Dendritic cell treated with granulocyte-macrophage colony-stimulating factor and Interleukin-4, amounts not matched to agents 40 ng/mL and 50 ng/mL, for 4 days (primary cell): Measurements from ENCODE around the gene APOBEC3G.
A peak's percentile ranks its signal among the peaks of the same experiment; 100 is the strongest.

Source experiments
- H3K27ac Mint-ChIP-seq: one replicate; pipeline ENCODE4 v1.8.0; 2022; ENCODE audit warnings: mild to moderate bottlenecking, mixed read lengths
- H3K27me3 Mint-ChIP-seq: one replicate; pipeline ENCODE4 v1.8.0; 2022; ENCODE audit warnings: mild to moderate bottlenecking, mixed read lengths
- H3K36me3 Mint-ChIP-seq: one replicate; pipeline ENCODE4 v1.8.0; 2022; ENCODE audit warnings: low read depth, mixed read lengths
- H3K4me1 Mint-ChIP-seq: one replicate; pipeline ENCODE4 v1.8.0; 2022; ENCODE audit warnings: low read depth, mixed read lengths
- H3K4me3 Mint-ChIP-seq: one replicate; pipeline ENCODE4 v1.8.0; 2022; ENCODE audit warnings: mild to moderate bottlenecking, moderate library complexity, mixed read lengths
- H3K9me3 Mint-ChIP-seq: one replicate; pipeline ENCODE4 v1.8.0; 2022; ENCODE audit warnings: mixed read lengths
- intact Hi-C: fragments of 100-400 bp; cut with micrococcal nuclease; formaldehyde crosslinking; loops from one replicate; pipeline ENCODE4 v1.15.0; 2022

Gene APOBEC3G

GRCh38 chr22:39110631-39111561 lies 33.8 kb downstream of the APOBEC3G start:
- Mint-ChIP-seq H3K9me3 (no peaks in the 10 kb centered on the region), H3K27me3 (peaks cover 33% of the 10 kb centered on the region), H3K36me3 (no peaks in the 10 kb centered on the region), H3K4me1 (peaks cover 27% of the 10 kb centered on the region), H3K27ac (no peak overlapping the region), H3K4me3 (no peak overlapping the region)
- intact Hi-C loops: no loop called here

- no peak overlapping the region for H3K27ac Mint-ChIP-seq
- H3K4me1 Mint-ChIP-seq: peaks cover 36% of the 10 kb centered on the region
- intact Hi-C loops: no loop called here
- no peaks in the 10 kb centered on the region for H3K9me3 Mint-ChIP-seq
- peaks cover 33% of the 10 kb centered on the region for H3K27me3 Mint-ChIP-seq
- no peak overlapping the region for H3K4me3 Mint-ChIP-seq
- H3K36me3 Mint-ChIP-seq: no peaks in the 10 kb centered on the region
Measured at GRCh38 chr22:39114112-39114511, 37.0 kb downstream of the APOBEC3G start.

- peaks cover 23% of the 10 kb centered on the region for H3K27me3 Mint-ChIP-seq
- intact Hi-C loops: loop anchor here (5.0 kb wide), 3 partner anchors 108 to 243 kb away; partner anchors contain the start of gene CBX6
- H3K36me3 Mint-ChIP-seq: no peaks in the 10 kb centered on the region
- no peaks in the 10 kb centered on the region for H3K9me3 Mint-ChIP-seq
- H3K4me1 Mint-ChIP-seq: peaks cover 36% of the 10 kb centered on the region
- H3K27ac Mint-ChIP-seq: peak overlapping the region; percentile 46
- H3K4me3 Mint-ChIP-seq: no peak overlapping the region
Measured at GRCh38 chr22:39115570-39115969, 38.5 kb downstream of the APOBEC3G start.

- Mint-ChIP-seq H3K27ac (no peak overlapping the region), H3K4me3 (no peak overlapping the region), H3K4me1 (peaks cover 32% of the 10 kb centered on the region), H3K36me3 (no peaks in the 10 kb centered on the region), H3K27me3 (peaks cover 22% of the 10 kb centered on the region), H3K9me3 (no peaks in the 10 kb centered on the region)
- intact Hi-C loops: loop anchor here (5.0 kb wide), 3 partner anchors 109 to 244 kb away; partner anchors contain the start of gene CBX6
Measured at GRCh38 chr22:39115977-39116621, 39.0 kb downstream of the APOBEC3G start.

- Mint-ChIP-seq H3K9me3 (no peaks in the 10 kb centered on the region), H3K27me3 (peaks cover 20% of the 10 kb centered on the region), H3K4me3 (no peak overlapping the region), H3K4me1 (peaks cover 29% of the 10 kb centered on the region), H3K27ac (peak overlapping the region; percentile 52), H3K36me3 (no peaks in the 10 kb centered on the region)
- intact Hi-C loops: loop anchor here (5.0 kb wide), 3 partner anchors 110 to 245 kb away; partner anchors contain the start of gene CBX6
Measured at GRCh38 chr22:39117585-39118191, 40.6 kb downstream of the APOBEC3G start.

GRCh38 chr22:39120983-39121382 lies 43.9 kb downstream of the APOBEC3G start:
- H3K36me3 Mint-ChIP-seq: no peaks in the 10 kb centered on the region
- H3K27ac Mint-ChIP-seq: no peak overlapping the region
- no peak overlapping the region for H3K4me3 Mint-ChIP-seq
- peaks cover 25% of the 10 kb centered on the region for H3K4me1 Mint-ChIP-seq
- no peaks in the 10 kb centered on the region for H3K9me3 Mint-ChIP-seq
- intact Hi-C loops: no loop called here
- H3K27me3 Mint-ChIP-seq: peaks cover 13% of the 10 kb centered on the region

GRCh38 chr22:39122772-39123470 lies 45.8 kb downstream of the APOBEC3G start:
- Mint-ChIP-seq H3K27ac (no peak overlapping the region), H3K36me3 (no peaks in the 10 kb centered on the region), H3K27me3 (peaks cover 13% of the 10 kb centered on the region), H3K4me3 (no peak overlapping the region), H3K4me1 (peaks cover 24% of the 10 kb centered on the region), H3K9me3 (no peaks in the 10 kb centered on the region)
- intact Hi-C loops: no loop called here

- Mint-ChIP-seq H3K4me3 (peak overlapping the region; percentile 37), H3K9me3 (no peaks in the 10 kb centered on the region), H3K36me3 (no peaks in the 10 kb centered on the region), H3K27ac (peak overlapping the region; percentile 75), H3K4me1 (peaks cover 25% of the 10 kb centered on the region), H3K27me3 (peaks cover 9% of the 10 kb centered on the region)
- intact Hi-C loops: no loop called here
Measured at GRCh38 chr22:39123751-39124581, 46.9 kb downstream of the APOBEC3G start.

- Mint-ChIP-seq H3K36me3 (peaks cover 6% of the 10 kb centered on the region), H3K9me3 (no peaks in the 10 kb centered on the region), H3K27ac (no peak overlapping the region), H3K4me3 (no peak overlapping the region), H3K27me3 (peaks cover 12% of the 10 kb centered on the region), H3K4me1 (peaks cover 41% of the 10 kb centered on the region)
- intact Hi-C loops: no loop called here
Measured at GRCh38 chr22:39125622-39126021, 48.5 kb downstream of the APOBEC3G start.

- intact Hi-C loops: no loop called here
- peaks cover 63% of the 10 kb centered on the region for H3K4me1 Mint-ChIP-seq
- H3K4me3 Mint-ChIP-seq: no peak overlapping the region
- peaks cover 6% of the 10 kb centered on the region for H3K27me3 Mint-ChIP-seq
- H3K36me3 Mint-ChIP-seq: peaks cover 22% of the 10 kb centered on the region
- peak overlapping the region; percentile 96 for H3K27ac Mint-ChIP-seq
- H3K9me3 Mint-ChIP-seq: no peaks in the 10 kb centered on the region
Measured at GRCh38 chr22:39128508-39128907, 51.4 kb downstream of the APOBEC3G start.

- Mint-ChIP-seq H3K9me3 (no peaks in the 10 kb centered on the region), H3K27ac (peak overlapping the region; percentile 96), H3K4me3 (no peak overlapping the region), H3K4me1 (peaks cover 63% of the 10 kb centered on the region), H3K27me3 (peaks cover 4% of the 10 kb centered on the region), H3K36me3 (peaks cover 28% of the 10 kb centered on the region)
- intact Hi-C loops: no loop called here
Measured at GRCh38 chr22:39129081-39129480, 52.0 kb downstream of the APOBEC3G start.

- peak overlapping the region; percentile 96 for H3K27ac Mint-ChIP-seq
- intact Hi-C loops: no loop called here
Measured at GRCh38 chr22:39129746-39130145, 52.7 kb downstream of the APOBEC3G start.

More at GRCh38 chr22:39129746-39130145, 52.7 kb downstream of the APOBEC3G start:
- Mint-ChIP-seq H3K27me3 (peaks cover 4% of the 10 kb centered on the region), H3K4me3 (no peak overlapping the region), H3K9me3 (no peaks in the 10 kb centered on the region), H3K4me1 (peaks cover 59% of the 10 kb centered on the region), H3K36me3 (peaks cover 29% of the 10 kb centered on the region)
